HEK293 (cell line): ENCODE results near the gene DNAH1.

Experiments used
- CTCF ChIP-seq: fragments of 450-650 bp; formaldehyde crosslinking; IDR thresholded peaks from 2 replicates; pipeline ENCODE4 v1.5.1; 2016; ENCODE audit warnings: missing biosample characterization, missing genetic modification characterization
- PRDM4 ChIP-seq: fragments of 450-650 bp; formaldehyde crosslinking; IDR thresholded peaks from 2 replicates; pipeline ENCODE4 v1.5.1; 2017; ENCODE audit warnings: missing biosample characterization, missing genetic modification characterization
- REST ChIP-seq: fragments of 450-650 bp; formaldehyde crosslinking; IDR thresholded peaks from 2 replicates; pipeline ENCODE4 v1.5.1; 2016; ENCODE audit warnings: missing biosample characterization, missing genetic modification characterization
- SALL2 ChIP-seq: fragments of 450-650 bp; formaldehyde crosslinking; IDR thresholded peaks from 2 replicates; pipeline ENCODE4 v1.5.0; 2017; ENCODE audit warnings: missing biosample characterization, mild to moderate bottlenecking, missing genetic modification characterization, borderline replicate concordance
- ZBTB49 ChIP-seq: fragments of 450-650 bp; formaldehyde crosslinking; IDR thresholded peaks from 2 replicates; pipeline ENCODE4 v1.5.1; 2016; ENCODE audit warnings: missing biosample characterization, missing genetic modification characterization, low read depth
- ZNF10 ChIP-seq: fragments of 450-650 bp; formaldehyde crosslinking; IDR thresholded peaks from 2 replicates; pipeline ENCODE4 v1.5.1; 2017; ENCODE audit warnings: missing biosample characterization, missing genetic modification characterization
- ZNF114 ChIP-seq: fragments of 450-650 bp; formaldehyde crosslinking; IDR thresholded peaks from 2 replicates; pipeline ENCODE4 v1.5.0; 2017; ENCODE audit warnings: missing biosample characterization, missing genetic modification characterization
- ZNF274 ChIP-seq, 2 experiments: fragments of 200-500 bp in 1 of 2; fragments of 450-650 bp in 1 of 2; sonication (Bioruptor generic) in 1 of 2; formaldehyde crosslinking in 1 of 2; IDR thresholded peaks; 2 replicates each; pipeline versions ENCODE4 v1.5.1 to v1.6.1; 2014 to 2016; ENCODE audit warnings: borderline replicate concordance in 1 of 2, inconsistent platforms in 1 of 2, low read length in 1 of 2, missing biosample characterization in 1 of 2, missing genetic modification characterization in 1 of 2

GRCh38 chr3:52402101-52402521 lies 86.0 kb downstream of the DNAH1 start:
- TF ChIP-seq SALL2 (tag by site-specific recombination) (no peak), REST (tag by site-specific recombination) (no peak), ZBTB49 (tag by site-specific recombination) (no peak), PRDM4 (tag by site-specific recombination) (no peak), CTCF (tag by site-specific recombination) (no peak), ZNF274 (IDR thresholded peaks at IDR 0.05; ENCODE audit: low read length) (no peak), ZNF274 (tag by site-specific recombination; IDR thresholded peaks at IDR 0.05; ENCODE audit: borderline replicate concordance) (no peak), ZNF10 (tag by site-specific recombination) (no peak), ZNF114 (tag by site-specific recombination) (no peak)
